Activated naive CD4-positive, alpha-beta T cell treated with anti-CD3 and anti-CD28 coated beads, Interleukin-2, amount 50 U/mL, for 16 hours (primary cell): Measurements from ENCODE around the gene BBS10.
"Not testable (repeated sequence)": the region's sequence is repeated elsewhere in the genome, so short reads cannot be mapped to it uniquely, and the experiment has no call there.

Source experiments
- DNase-seq: peaks from one replicate; pipeline ENCODE4 v3.0.0-alpha.2; 2020

BBS10 gene

GRCh38 chr12:76329159-76329558, 19.1 kb downstream of the BBS10 start:
- DNase-seq = no peak

DNA sequence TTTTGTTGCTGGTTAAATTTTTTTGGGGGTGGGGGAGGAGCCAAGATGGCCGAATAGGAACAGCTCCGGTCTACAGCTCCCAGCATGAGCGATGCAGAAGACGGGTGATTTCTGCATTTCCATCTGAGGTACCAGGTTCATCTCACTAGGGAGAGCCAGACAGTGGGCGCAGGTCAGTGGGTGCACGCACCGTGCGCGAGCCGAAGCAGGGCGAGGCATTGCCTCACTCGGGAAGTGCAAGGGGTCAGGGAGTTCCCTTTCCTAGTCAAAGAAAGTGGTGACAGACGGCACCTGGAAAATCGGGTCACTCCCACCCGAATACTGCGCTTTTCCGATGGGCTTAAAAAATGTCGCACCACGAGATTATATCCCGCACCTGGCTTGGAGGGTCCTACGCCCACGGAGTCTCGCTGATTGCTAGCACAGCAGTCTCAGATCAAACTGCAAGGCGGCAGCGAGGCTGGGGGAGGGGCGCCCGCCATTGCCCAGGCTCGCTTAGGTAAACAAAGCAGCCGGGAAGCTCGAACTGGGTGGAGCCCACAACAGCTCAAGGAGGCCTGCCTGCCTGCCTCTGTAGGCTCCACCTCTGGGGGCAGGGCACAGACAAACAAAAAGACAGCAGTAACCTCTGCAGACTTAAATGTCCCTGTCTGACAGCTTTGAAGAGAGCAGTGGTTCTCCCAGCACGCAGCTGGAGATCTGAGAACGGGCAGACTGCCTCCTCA, 28.5 kb downstream of the BBS10 start:
- DNase-seq = not testable (repeated sequence)

DNA sequence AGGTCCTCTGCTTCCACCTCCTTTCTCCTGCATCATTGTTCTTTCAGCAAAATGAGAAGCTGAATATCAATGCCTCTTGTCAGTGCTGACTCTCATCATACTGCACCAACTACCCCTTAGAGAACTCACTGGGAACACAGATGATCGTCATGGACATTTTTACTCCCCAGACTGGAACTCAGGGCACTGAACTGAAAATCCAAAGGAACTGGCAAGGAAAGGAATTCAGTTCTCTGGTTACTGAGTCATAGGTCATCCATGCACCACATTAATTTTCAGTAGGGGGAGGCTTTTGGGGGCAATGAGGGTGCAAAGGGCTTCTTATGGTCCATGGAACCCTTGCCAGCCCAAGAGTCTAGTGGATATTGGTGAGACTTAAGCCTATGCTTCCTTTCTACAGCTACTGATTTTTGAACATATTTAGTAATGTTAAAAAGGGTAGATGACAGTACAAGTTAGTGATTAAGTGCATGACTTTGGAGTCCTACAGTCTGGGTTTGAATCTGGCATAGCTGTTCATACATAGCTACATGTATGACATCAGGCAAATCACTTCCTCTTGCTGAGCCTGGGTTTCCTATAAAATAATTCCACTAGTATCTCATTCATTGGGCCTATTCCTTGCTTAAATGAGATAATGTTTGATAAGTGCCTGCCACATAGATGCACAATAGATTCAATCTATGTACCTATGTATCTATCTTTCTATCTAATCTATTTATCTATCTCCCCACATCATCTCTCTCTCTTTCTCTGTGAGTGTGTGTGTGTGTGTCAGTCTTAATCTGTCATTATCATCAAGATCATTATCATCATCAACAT, 29.2 kb downstream of the BBS10 start:
- DNase-seq = no peak

DNA sequence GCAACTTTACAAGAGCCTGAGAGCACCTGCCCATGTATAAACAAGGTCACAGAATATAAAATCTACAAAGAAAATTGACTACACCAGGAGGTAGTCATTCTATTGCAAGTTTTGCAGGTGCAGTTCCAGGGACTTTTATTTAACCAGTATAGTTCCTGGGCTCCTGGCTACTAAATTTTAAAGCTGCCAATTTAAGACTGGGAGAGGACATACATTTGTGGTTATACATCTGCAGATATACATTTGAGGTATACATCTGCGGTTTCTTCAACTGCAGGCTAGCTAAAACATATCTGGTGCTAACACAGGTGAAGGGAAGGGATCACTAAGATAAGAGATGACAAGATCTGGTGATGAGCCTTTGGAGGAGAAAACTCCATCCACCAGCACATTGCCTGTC, 30.2 kb downstream of the BBS10 start:
- DNase-seq = no peak

DNA sequence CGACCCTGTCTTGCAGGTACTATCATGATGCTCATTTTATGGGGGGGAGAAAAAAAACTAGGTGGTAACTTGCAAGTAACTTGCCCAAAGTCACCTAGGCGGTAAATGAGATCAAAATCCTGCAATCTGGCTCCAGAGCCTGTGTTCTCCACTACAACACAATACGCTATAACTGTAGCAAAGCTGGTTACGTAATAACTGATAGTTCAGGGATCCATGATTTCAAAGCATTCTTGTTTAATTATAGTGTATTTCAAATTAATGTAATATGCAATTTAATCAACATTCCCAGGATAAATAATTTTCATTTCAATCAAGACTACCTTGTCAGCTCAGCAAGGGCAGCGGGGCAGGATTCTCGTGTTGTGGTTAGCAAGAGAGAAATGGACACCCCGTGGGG, 31.7 kb downstream of the BBS10 start:
- DNase-seq = no peak

- DNase-seq = no peak
Measured at GRCh38 chr12:76313299-76313698, 34.9 kb downstream of the BBS10 start.

- no peak for DNase-seq
Measured at GRCh38 chr12:76312315-76312714, 35.9 kb downstream of the BBS10 start.

GRCh38 chr12:76311796-76312195, 36.4 kb downstream of the BBS10 start:
- DNase-seq = no peak

DNA sequence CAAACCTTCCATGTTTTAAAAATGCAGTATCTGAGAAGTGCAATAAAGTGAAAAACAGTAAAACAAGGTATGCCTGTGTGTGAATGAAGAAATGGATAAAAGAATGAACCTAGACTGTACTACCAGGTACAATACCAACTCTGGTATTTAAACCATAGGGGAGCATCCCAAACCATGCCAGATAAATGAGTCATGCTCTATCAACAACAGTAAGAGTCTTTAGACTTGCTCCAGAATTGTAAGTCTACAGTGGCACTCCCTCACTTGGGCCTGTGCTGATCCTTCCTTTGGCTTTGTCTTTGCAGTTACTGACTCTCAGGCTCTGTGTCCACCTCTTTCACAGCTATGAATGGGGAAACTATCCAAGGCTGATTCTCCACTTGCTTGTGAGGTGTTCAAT, 38.1 kb downstream of the BBS10 start:
- no peak for DNase-seq

DNA sequence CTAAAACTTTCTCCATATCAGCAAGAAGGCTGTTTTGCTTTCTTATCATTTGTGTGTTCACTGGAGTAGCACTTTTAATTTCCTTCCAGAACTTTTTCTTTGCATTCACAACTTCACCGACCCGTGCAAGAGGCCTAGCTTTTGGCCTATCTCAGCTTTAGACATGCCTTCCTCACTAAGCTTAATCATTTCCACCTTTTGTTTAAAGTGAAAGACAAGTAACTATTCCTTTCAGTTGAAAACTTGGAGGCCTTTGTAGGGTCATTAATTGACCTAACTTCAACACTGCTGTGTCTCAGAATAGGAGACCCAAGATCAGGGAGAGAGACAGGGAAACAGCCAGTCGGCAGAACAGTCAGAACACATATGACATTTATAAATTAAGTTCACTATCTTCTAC, 39.3 kb downstream of the BBS10 start:
- no peak for DNase-seq

GRCh38 chr12:76307083-76307482, 41.1 kb downstream of the BBS10 start:
- DNase-seq = no peak

DNA sequence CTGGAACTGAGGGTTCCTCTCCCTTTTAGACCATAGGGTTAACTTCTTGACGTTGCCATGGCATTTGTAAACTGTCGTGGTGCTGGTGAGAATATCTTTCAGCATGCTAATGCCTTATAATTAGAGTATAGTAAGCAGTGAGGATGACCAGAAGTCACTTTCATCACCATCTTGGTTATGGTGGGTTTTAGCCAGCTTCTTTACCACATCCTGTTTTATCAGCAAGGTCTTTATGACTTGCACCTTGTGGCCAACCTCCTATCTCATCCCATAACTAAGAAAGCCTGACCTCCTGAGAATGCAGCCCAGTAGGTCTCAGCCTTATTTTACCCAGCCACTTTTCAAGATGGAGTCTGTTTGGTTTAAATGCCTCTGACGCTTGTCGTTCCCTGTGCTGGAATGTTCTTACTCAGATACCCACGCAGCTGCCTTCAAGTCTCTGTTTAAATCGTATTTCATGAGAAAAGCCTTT, 44.2 kb downstream of the BBS10 start:
- no peak for DNase-seq

GRCh38 chr12:76303365-76303764, 44.9 kb downstream of the BBS10 start:
- DNase-seq = no peak

DNA sequence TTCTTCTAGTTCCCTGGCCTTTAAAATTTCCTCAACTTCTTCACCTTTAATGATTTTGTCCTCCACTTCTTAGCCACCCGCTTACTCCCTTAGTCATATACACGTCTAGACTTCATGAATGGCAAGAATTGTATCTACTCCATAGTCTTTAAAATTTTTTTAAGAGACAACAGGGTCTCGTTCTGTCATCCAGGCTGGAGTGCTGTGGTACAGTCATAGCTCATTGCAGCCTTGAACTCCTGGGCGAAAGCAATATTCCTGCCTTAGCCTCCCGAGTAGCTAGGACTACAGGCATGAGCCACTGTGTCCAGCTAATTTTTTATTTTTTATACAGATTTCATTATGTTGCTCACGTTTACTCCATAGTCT, 47.9 kb downstream of the BBS10 start:
- no peak for DNase-seq

GRCh38 chr12:76299536-76300296, 48.5 kb downstream of the BBS10 start:
- DNase-seq = no peak
